Left lung (tissue), 10 donors: ENCODE data around the gene HDHD3. TPM values are rescaled to one million over a fixed set of nuclear protein-coding genes. Genes with fewer than 3 reads are reported as not detected.

Experiments used
- ATAC-seq: fragments of 200-7000 bp; cut with Tn5 transposase; one replicate; pipeline ENCODE4 v1.9.1; 2020; ENCODE audit warnings: moderate library complexity
- DNase-seq, 4 donors: peaks; one replicate each; pipeline ENCODE4 v3.0.0-alpha.2; 2013 to 2020
- H3K27ac ChIP-seq, 2 donors: fragments of 200-600 bp; sonication (generic) in 1 of 2; one replicate each; pipeline versions ENCODE4 v1.5.0 to v1.8.0; 2020 to 2021
- H3K27me3 ChIP-seq, 2 donors: fragments of 200-600 bp; sonication (generic) in 1 of 2; one replicate each; pipeline versions ENCODE4 v1.5.0 to v1.8.0; 2020 to 2021
- H3K36me3 ChIP-seq, 2 donors: fragments of 200-600 bp; sonication (generic) in 1 of 2; one replicate each; pipeline versions ENCODE4 v1.5.0 to v1.8.0; 2020 to 2021
- H3K4me1 ChIP-seq, 2 donors: fragments of 200-600 bp; one replicate each; pipeline ENCODE4 v1.8.0; 2021
- H3K4me3 ChIP-seq, 2 donors: fragments of 200-600 bp; sonication (generic) in 1 of 2; one replicate each; pipeline versions ENCODE4 v1.5.0 to v1.8.0; 2020 to 2021; ENCODE audit warnings: mild to moderate bottlenecking in 1 of 2
- H3K9me3 ChIP-seq, 2 donors: fragments of 200-600 bp; sonication (generic) in 1 of 2; one replicate each; pipeline versions ENCODE4 v1.5.0 to v1.8.0; 2020 to 2021
- CTCF ChIP-seq, 2 donors: fragments of 200-600 bp; sonication (generic) in 1 of 2; IDR thresholded peaks; one replicate each; pipeline versions ENCODE4 v1.5.0 to v1.8.0; 2021; ENCODE audit warnings: antibody characterized with exemption in 2 of 2
- intact Hi-C, 2 donors: fragments of 100-400 bp; cut with DNase I; formaldehyde crosslinking; loops; one replicate each; pipeline versions ENCODE4 v1.11.2 to v1.14.2; 2022
- polyA plus RNA-seq, 6 donors: library from polyadenylated mRNA; unstranded; fragments of 120-200 nt; gene quantifications; one replicate each; pipeline ENCODE4 v1.2.1, GENCODE V29; 2013; ENCODE audit not compliant: insufficient read length in 6 of 6
- total RNA-seq, 2 donors: library from RNA; stranded (reverse); fragmentation: NEBNext Ultra II Directional; extraction: Animal tissue kit (Norgen Biotek cat#: 25700); gene quantifications; one replicate each; pipeline ENCODE4 v1.2.1, GENCODE V29; 2021
- donor health status: DM: no; HTN: yes; CAD: no.
- donor health status: DM: no; HTN: no; CAD: no.

The HDHD3 gene
- total and polyA plus RNA-seq, 8 donors = 12.3 to 19.9 (median 14.9) TPM

- no peak for ATAC-seq
- Histone ChIP-seq H3K27me3 (no peaks in the 10 kb centered on the region), H3K4me3 (no peak overlapping the region), H3K36me3 (peaks cover 0 to 32% of the 10 kb centered on the region in 2 donors), H3K9me3 (no peaks in the 10 kb centered on the region), H3K4me1 (peaks cover 5 to 17% of the 10 kb centered on the region in 2 donors), H3K27ac (no peak overlapping the region)
- TF ChIP-seq CTCF (IDR thresholded peaks at IDR 0.05) = no peak
- no peak for DNase-seq
- intact Hi-C loops = no loop called here
Measured at GRCh38 chr9:113395000-113395861, 18.4 kb upstream of the HDHD3 start.

- Histone ChIP-seq H3K36me3 (peaks cover 0 to 52% of the 10 kb centered on the region in 2 donors), H3K27me3 (no peaks in the 10 kb centered on the region), H3K4me3 (no peak overlapping the region), H3K27ac (no peak overlapping the region), H3K4me1 (no peaks in the 10 kb centered on the region), H3K9me3 (no peaks in the 10 kb centered on the region)
- intact Hi-C loops = no loop called here
- no peak for DNase-seq
- TF ChIP-seq CTCF (IDR thresholded peaks at IDR 0.05) = no peak
- no peak for ATAC-seq
Measured at GRCh38 chr9:113393281-113393680, 16.5 kb upstream of the HDHD3 start.

GRCh38 chr9:113391917-113392316 is 15.1 kb upstream of the HDHD3 start:
- no peak overlapping the region for H3K27ac ChIP-seq
- H3K27me3 ChIP-seq = no peaks in the 10 kb centered on the region
- H3K4me1 ChIP-seq = no peaks in the 10 kb centered on the region
- intact Hi-C loops = no loop called here
- TF ChIP-seq CTCF (IDR thresholded peaks at IDR 0.05) = no peak
- ATAC-seq (no peak), DNase-seq (no peak)
- no peak overlapping the region for H3K4me3 ChIP-seq
- H3K9me3 ChIP-seq = no peaks in the 10 kb centered on the region
- H3K36me3 ChIP-seq = peaks cover 0 to 65% of the 10 kb centered on the region in 2 donors

- no peak overlapping the region for H3K27ac ChIP-seq
- no peaks in the 10 kb centered on the region for H3K9me3 ChIP-seq
- no peak overlapping the region for H3K4me3 ChIP-seq
- intact Hi-C loops = no loop called here
- H3K4me1 ChIP-seq = no peaks in the 10 kb centered on the region
- DNase-seq = no peak
- H3K27me3 ChIP-seq = no peaks in the 10 kb centered on the region
- no peak for ATAC-seq
- TF ChIP-seq CTCF (IDR thresholded peaks at IDR 0.05) = no peak
- peaks cover 0 to 74% of the 10 kb centered on the region in 2 donors for H3K36me3 ChIP-seq
Measured at GRCh38 chr9:113390192-113390960, 13.6 kb upstream of the HDHD3 start.

GRCh38 chr9:113389451-113389850 is 12.7 kb upstream of the HDHD3 start:
- intact Hi-C loops = no loop called here
- peaks cover 0 to 75% of the 10 kb centered on the region in 2 donors for H3K36me3 ChIP-seq
- H3K9me3 ChIP-seq = no peaks in the 10 kb centered on the region
- ATAC-seq (no peak), DNase-seq (no peak)
- H3K27ac ChIP-seq = no peak overlapping the region
- TF ChIP-seq CTCF (IDR thresholded peaks at IDR 0.05) = no peak
- H3K4me1 ChIP-seq = no peaks in the 10 kb centered on the region
- no peaks in the 10 kb centered on the region for H3K27me3 ChIP-seq
- H3K4me3 ChIP-seq = no peak overlapping the region
